GM19438 (cell line): ENCODE measurements around the gene THOC1.
A peak's percentile ranks its signal among the peaks of the same experiment; 100 is the strongest.
"Not testable (repeated sequence)": the region's sequence is repeated elsewhere in the genome, so short reads cannot be mapped to it uniquely, and the experiment has no call there.

Experiments
- ATAC-seq: cut with Tn5 transposase; IDR thresholded peaks from one replicate; pipeline ENCODE4 v1.9.1; 2021; ENCODE audit warnings: low read depth; ENCODE audit not compliant: unreplicated experiment

THOC1 gene

DNA sequence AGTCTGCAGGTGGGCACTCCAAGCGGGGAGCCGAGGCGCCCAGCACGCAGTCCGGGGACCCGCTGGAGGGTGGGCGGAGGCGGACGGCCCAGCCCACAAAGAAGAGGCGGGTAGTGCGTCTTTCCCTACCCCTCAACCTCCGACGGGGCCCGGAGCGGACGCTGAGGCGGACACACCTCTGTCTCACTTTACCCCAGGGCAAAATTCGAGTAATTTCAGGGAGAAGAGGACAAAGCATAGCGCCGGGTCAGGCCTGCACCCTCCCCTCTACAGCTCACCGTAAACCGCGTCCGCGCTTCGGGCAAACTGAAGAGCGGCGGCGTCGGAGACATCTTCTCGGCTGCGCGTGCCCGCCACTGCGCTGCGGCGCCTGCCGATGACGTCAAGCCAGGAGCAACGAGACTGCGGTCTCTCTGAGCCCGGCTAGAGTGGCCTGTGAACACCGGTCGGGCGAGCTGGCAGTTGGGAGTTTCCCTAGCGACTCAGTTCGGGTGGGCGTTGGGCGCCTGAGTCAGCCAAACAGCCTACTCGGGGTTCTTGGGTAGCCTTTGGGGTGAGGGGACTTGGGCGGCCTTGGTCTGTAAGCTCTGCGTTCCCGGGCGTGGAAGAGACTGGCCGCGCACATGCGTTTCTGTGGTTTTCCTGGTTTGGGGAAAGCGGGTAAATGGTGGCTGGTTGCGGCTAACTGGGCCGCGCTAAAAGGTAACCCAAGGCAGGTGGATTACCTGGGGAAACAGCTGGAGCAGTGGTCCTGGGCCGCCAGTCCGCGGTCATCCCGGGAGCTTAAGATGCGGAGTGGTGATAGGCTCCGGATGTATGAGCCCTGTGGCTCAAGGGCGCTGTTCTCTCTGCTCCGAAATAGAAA is at the start of gene THOC1:
THOC1 (minus strand) TSS at position 360 of the 865 bp plus-strand sequence; CDS start at position 332, 28 bp downstream.
- ATAC-seq, result peak; percentile 90

- ATAC-seq, result no peak
Measured at GRCh38 chr18:317618-318017, 49.8 kb upstream of the THOC1 start.

- no peak for ATAC-seq
Measured at GRCh38 chr18:316393-316792, 48.5 kb upstream of the THOC1 start.

DNA sequence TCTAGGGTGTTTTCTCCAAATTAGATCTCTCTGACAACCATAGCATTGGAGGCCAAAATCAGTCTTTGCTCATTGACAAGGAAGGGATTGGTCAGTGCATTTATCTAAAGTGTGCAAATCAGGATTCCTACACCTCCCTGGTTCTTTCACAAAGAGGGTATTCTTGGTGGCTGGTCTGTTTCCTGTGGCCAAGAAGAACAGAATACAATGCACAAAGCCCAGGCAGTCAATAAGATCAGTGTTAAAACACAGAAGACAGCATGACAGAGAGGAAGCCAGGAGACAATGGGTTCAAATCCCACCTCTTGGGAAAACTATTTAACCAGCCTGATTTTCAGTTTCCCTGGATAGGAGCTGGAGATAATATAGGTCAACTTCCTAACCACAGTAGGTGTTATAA is 46.1 kb upstream of the THOC1 start:
- no peak for ATAC-seq

GRCh38 chr18:312415-312814 is 44.6 kb upstream of the THOC1 start:
- no peak for ATAC-seq

GRCh38 chr18:310042-310441 is 42.2 kb upstream of the THOC1 start:
- no peak for ATAC-seq

DNA sequence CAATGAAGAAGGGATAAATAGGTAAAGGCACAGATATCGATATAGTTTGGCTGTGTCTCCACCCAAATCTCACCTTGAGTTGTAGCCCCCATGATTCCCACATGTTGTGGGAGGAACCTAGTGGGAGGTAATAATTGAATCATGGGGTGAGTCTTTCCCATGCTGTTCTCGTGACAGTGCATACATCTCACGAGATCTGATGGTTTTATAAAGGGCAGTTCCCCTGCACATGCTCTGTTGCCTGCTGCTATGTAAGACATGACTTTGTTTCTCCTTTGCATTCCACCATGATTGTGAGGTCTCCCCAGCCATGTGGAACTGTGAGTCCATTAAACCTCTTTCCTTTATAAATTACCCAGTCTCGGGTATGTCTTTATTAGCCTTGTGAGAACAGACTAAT is 40.2 kb upstream of the THOC1 start:
- ATAC-seq, result not testable (repeated sequence)

- ATAC-seq, result no peak
Measured at GRCh38 chr18:306608-307255, 38.9 kb upstream of the THOC1 start.

DNA sequence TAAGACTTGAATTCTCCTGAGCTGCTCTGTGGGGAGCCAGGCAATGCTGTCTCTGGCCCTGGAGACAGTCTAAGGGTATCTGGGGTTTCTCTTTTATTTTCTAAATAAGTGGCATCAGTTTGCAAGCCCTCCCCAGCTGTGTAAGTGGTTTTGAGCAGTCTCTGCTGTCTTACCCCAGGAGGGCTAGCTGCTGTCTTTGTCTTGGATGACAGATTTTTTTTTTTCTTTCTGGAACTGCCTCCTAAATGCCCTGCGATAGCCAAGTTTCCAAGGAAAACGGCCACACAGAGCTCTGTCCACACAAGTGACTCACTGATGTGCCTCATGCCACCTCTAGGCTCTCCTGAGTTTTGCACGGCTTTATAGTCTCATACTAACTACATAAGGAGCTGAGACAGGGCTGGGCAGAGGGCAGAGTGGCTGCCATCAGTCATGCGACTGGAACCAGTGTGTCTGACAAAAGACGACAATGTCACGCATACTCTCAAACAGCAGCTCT is 37.2 kb upstream of the THOC1 start:
- ATAC-seq, result no peak

- no peak for ATAC-seq
Measured at GRCh38 chr18:303607-304006, 35.8 kb upstream of the THOC1 start.

GRCh38 chr18:303011-303410 is 35.2 kb upstream of the THOC1 start:
- ATAC-seq, result no peak

GRCh38 chr18:302097-302496 is 34.2 kb upstream of the THOC1 start:
- no peak for ATAC-seq

- ATAC-seq, result no peak
Measured at GRCh38 chr18:297936-298335, 30.1 kb upstream of the THOC1 start.

DNA sequence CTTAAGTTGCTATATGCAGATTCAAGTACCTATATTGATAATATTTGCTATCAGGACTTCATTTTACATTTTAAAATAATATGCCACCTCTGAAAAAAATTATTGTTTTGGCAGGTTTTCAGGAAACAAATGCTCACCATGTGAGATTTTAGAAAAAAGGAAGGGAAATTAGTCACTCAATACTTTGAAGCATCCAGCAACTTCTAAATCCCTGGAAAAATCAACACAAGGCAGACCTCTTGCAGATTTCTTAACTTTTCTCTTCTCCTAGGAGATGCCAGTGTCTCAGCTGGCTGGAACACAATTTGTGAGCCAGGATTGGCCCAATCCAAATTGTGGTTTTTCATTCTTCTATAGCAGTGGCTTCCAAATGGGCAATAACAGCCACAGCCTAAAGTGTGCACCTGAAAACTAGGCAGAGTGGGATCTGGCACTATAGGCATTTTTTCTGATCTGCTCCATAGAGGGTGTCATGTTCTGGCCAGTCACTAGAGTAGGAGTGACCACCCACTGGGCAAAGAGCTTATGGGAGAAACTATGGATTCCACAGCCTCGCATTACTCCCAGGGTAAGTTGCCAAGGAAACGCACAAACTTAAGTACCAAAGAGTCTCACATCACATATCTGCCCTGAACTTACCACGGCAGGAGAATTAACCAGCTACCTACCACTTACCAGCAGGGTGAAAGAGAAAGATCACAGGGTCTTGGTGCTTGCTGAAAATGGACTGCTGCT is 28.1 kb upstream of the THOC1 start:
- no peak for ATAC-seq

- no peak for ATAC-seq
Measured at GRCh38 chr18:294566-294965, 26.7 kb upstream of the THOC1 start.

GRCh38 chr18:293536-293935 is 25.7 kb upstream of the THOC1 start:
- ATAC-seq, result no peak

GRCh38 chr18:292271-292670 is 24.4 kb upstream of the THOC1 start:
- ATAC-seq, result no peak

- not testable (repeated sequence) for ATAC-seq
Measured at GRCh38 chr18:289970-290369, 22.1 kb upstream of the THOC1 start.

- ATAC-seq, result no peak
Measured at GRCh38 chr18:289026-289425, 21.2 kb upstream of the THOC1 start.

DNA sequence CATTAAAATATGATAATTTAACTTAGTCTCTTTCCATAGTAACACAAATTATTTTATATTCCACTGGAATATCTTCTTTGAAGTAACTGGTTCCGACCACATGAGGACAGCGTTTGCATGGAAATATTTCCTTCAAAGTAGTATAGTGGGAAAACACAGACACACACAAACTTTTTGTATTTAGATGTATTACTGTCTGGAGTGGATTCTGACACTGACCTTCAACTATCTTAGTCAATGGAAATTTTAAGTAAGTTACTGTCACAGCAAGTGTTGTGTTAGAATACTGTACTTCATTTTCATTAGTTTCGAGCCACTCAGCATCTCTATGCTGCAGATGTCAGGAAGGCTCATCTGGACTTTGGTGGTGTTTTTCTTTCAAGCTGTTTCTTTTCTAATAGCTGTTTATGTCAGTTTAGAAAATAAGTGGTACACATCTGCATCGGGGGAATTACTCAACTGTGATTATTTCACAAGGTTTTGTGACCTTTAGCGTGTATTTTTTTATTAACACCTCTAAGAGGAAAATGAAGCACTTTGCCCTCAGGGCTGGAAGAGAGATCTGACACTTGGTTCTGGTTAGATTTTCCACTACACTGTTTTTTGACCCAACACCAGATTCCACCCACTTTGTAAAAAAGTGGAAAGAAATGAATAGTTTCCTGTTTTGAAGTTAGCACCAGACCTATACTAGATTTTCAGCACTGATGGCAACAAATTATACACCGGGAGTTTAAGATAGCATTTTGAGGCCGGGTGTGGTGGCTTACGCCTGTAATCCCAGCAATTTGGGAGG is 18.9 kb upstream of the THOC1 start:
- ATAC-seq, result no peak
